Activated T-cell treated with anti-CD3 and anti-CD28 coated beads for 48 hours (primary cell): ENCODE measurements around the gene IL17B.
"Not testable (repeated sequence)": the region's sequence is repeated elsewhere in the genome, so short reads cannot be mapped to it uniquely, and the experiment has no call there.

Experiments
- DNase-seq: peaks from one replicate; pipeline ENCODE4 v3.0.0-alpha.2; 2020; ENCODE audit warnings: low read depth

IL17B gene

GRCh38 chr5:149400304-149400703, 21.2 kb upstream of the IL17B start:
- no peak for DNase-seq

DNA sequence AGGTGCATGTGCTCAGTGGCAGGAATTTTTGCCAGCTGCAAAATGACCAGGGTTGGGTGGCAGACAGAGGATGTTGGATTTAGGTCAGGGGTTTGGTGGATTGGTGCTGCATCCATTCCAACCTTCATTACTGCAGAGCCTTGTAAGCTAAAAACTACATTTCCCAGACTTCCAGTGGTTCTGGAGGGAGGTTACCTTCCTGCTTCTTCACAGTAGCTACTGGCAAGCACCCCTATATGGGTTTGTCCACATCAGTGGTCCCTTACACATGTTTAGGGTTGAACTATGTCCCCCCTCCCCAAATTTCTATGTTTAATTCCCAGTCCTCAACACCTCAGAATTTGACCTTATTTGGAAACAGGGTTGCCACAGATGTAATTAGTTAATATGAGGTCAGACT, 20.7 kb upstream of the IL17B start:
- DNase-seq, result no peak

DNA sequence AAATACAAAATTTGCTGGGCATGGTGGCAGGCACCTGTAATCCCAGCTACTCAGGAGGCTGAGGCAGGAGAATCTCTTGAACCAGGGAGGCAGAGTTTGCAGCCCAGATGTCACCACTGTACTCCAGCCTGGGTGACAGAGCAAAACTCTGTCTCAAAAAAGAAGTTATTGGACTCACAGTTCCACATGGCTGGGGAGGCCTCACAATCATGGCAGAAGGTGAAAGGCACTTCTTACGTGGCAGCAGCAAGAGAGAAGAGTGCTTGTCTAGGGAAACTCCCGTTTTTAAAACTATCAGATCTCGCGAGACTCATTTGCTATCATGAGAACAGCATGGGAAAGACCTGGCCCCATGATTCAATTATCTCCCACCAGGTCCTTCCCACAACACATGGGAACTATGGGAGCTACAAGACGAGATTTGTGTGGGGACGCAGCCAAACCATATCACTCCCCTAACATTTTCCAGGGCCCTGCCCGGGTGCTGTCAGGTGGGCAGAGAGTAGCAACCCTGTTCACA, 19.7 kb upstream of the IL17B start:
- DNase-seq, result not testable (repeated sequence)

DNA sequence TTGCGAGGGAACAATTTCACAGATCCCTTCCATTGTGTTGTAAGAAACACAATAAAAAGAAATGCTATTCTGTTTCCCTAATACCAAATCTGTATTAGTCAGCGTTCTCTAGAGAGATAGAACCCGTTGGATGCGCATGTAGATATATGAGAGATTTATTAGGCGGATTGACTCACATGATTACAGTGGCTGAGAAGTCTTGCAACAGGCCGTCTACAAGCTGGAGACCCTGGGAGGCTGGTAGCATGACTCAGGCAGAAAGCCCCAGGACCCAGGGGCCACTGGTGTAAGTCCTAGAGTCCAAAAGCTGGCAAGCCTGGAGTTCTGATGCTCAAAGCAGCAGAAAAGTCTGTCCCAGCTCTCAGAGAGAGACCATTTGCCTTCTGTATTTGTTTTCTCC, 18.4 kb upstream of the IL17B start:
- DNase-seq, result no peak

DNA sequence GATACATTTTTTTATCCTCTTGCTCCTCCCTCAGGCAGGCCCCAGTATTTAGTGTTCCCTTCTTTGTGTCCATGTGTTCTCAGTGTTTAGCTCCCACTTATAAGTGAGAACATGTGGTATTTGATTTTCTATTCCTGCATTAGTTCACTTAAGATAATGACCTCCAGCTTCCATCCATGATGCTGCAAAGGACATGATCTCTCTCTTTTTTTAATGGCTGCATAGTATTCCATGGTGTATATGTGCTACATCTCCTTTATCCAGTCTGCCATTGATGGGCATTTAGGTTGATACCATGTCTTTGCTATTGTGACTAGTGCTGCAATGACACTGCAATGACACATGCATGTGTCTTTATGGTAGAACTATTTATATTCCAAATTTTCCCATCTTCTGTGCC, 15.9 kb upstream of the IL17B start:
- not testable (repeated sequence) for DNase-seq

GRCh38 chr5:149392718-149393117, 13.6 kb upstream of the IL17B start:
- no peak for DNase-seq

- DNase-seq, result no peak
Observed at GRCh38 chr5:149391524-149391923, 12.4 kb upstream of the IL17B start.

DNA sequence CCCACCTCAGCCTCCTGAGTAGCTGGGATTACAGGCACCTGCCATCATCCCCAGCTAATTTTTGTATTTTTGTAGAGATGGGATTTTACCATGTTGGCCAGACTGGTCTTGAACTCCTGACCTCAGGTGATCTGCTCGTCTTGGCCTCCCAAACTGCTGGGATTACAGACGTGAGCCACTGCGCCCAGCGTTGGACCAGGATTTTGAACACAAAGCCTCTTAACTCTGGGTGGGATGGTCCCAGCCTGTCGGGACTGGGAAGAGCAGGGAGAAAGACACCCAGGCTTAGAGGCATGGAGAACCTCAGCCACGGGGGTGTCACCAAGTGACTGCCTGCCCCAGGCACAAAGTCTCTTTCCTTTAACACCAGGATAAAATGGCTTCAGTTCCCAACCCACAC, 12.0 kb upstream of the IL17B start:
- DNase-seq, result not testable (repeated sequence)

DNA sequence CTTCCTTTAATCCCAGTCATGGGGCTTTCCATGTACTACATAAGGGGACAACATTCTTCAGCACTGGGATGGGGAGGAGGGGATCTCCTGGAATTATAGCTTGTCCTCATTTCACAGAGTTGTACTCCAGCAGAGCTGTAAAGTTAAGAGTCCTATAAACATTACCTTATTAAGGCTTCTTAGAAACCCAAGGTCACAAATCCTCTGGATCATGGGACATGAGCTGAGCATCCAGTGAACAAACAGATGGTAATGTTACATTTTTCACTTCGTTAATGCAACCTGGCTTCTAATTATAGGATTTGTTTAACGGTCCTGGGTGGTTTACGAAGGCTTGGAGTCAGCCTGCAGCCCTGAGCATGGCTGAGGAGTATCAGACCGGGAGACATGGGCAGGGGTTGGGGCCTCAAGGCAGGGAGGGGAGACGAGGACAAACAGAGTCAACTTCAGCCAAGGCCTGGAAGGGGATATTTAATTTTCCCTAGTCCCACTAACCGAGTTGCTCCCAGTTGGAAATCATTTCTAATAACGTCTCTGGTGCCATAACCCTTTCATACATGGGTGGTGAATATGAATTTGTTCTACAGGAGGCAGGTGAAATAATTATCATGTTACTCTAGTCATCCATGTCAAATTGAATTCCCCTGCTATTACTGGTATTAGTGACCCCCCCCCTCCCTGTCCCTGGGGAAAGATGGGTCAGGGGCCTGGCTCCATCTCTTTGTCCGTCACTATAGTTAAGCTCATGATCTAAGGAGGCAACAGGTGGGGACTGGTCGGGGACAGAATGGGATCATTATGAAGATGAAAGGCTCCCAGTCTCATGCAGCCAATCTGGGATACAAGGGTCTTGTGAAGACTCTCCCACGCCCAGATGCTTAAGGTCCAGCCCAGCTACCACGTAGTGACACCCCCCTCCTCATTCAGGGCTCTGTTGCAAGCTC, 10.7 kb upstream of the IL17B start:
- no peak for DNase-seq

DNA sequence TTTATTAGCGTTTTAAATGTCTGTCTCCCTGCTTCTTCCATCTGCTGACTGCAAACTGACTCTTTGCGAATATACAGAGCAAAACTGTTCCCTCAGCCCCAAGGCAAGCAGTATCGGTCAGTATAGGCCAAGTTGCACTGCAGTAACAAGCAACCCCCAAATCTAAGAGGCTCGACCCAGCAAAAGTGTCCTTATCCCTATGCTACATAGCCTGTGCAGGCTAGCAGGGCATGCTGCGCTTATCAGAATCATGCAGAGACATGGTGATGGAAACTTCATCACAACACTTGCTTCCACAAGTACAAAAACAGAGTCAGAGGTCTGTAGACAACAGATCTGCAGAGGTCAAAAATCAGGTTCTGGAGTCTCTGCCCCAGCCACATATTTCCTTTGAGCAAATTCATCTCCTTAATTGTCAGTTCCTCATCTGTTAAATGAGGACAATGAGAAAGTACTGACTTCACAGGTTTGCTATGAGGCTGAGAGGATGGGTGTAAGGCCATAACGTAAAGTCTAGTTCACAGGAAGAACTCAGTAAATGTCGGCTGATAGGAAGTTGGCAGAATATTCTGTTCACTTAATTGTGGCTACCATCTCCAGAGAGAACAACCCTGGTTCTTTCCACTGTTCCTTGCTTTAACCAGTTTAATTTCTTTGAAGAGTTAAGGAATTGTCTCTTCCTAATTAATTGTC, 9.6 kb upstream of the IL17B start:
- DNase-seq, result no peak

- DNase-seq, result no peak
Observed at GRCh38 chr5:149387982-149388381, 8.9 kb upstream of the IL17B start.

DNA sequence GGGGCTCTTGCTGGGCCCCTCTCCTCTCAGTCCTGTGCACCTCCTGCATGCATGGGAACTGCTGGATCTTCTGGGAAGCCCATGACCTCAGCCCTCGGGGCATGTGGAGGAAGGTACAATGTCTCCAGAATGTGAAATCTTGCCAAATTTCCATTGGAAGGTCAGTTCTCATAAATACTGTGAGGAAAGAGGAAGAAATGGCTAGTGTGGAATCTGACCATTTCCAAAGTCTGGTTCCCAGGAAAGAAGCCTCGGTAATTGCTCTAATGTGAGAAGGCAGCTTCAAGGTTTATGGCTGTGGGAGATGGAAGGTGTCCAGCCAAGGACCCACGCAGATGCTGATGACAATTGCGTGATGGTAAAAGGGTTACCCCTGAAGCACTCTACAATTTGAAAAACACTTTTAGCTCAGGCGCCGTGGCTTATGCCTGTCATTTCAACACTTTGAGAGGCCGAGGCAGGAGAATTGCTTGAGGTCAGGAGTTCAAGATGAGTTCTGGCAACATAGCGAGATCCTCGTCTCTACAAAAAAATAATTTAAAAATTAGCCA, 8.1 kb upstream of the IL17B start:
- no peak for DNase-seq

- no peak for DNase-seq
Observed at GRCh38 chr5:149386166-149386565, 7.1 kb upstream of the IL17B start.

GRCh38 chr5:149383399-149383798, 4.3 kb upstream of the IL17B start:
- DNase-seq, result no peak

DNA sequence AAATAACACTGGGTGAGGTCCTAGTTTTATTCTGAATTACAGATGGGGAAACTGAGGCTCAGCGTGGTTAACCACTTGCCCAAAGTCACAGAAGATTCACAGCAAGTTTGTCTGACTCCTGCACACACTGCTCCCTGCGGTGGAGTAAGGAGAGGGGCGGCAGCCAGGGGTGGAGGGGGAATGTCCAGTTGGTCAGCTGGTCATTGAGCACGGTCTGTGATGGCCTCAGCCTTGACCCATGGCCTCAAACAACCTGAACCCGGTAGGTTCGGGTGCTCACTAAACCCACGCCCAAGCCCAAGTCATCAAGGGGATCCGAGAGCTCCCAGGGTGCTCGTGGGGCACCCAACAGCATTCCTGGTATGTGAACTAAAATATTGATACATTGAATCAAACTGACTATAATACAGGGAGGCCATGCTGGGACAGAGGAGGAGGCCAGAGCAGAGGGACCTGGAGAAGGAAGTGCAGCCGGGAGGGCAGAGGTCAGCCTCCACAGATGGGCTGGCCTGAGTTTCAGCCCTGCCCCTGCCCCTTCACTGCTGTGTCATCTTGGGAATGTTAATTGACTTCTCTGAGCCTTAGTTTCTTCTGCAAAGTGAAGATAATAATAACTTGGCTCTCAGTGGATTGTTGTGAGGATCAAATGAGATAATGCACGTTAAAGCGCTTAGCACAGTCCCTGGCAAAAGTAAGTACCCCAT, 3.6 kb upstream of the IL17B start:
- no peak for DNase-seq

GRCh38 chr5:149381986-149382338, 2.9 kb upstream of the IL17B start:
- peak; percentile 64 for DNase-seq

DNA sequence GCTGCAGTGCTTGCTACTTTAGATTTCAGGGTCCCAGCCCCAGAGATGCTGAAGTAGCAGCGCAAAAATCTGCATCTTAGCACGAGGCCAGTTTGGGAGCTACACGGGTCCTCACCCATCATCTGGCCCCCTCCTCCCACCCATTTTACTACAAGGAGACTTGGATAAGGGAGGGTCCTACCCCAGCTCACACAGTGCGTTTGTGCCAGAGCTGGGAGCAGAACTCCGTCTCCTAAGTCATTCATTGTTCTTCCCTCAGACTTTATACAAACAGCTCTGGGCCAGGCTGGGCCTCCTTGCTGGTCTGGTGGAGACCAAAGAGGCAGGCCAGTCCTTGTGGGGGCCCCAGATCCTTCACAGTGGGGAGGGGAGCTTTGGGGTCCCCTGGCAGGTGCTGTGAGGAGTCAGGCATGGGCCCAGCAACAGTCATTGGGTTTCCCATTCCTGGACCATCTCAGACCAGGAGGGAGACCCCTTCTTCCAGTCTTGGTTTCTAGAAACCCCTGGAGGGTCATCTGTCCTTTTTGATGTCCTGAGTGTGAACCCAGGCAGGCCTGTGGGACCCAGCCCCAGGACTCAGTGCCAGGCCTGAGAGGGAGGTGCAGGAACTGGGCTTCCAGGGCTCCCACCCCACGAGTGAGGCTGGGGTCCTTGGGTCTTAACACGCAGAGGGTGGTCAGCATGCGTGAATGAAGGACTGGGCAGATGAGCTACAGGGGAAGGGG, 2.3 kb upstream of the IL17B start:
- DNase-seq, result no peak

GRCh38 chr5:149380466-149381121, 1.5 kb upstream of the IL17B start:
- DNase-seq, result no peak

- DNase-seq, result no peak
Observed at GRCh38 chr5:149379818-149380374, 804 bp upstream of the IL17B start.

DNA sequence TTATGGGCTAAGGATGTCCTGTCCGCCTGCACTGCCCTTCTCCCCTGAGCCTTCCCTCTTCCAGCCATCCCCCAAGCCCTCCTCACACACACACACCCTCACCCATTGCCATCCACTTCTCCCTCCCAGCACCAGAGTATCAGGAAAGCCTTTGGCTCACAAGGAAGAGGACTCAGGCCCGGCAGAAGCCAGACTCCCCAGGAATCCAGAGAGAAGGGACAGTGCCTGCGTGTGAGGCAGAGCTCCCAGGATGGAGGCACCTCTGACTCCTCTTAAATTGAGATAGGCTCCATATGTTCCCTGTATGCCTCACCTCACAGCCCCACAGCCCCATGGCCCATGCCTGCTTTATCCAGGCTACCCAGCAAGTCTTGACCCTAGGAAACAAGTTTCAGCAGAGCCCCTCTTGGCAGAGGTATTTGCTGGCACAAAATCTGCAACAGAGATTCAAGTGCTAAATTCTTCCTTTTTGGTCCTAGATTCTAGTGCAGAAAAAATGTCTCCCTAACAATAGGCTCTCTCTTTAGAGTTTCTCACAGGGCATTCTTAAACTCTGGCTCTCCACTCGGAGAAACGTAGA, 761 bp downstream of the IL17B start:
- DNase-seq, result no peak
